T-helper 17 cell (primary cell): Measurements from ENCODE around the gene DNAJB6. TPM values are rescaled to one million over a fixed set of nuclear protein-coding genes. Genes with fewer than 3 reads are reported as not detected.

Source experiments
- ATAC-seq: fragments of 150-1000 bp; cut with Tn5 transposase; 2 replicates; pipeline ENCODE4 v1.10.0; 2021; ENCODE audit warnings: mild to moderate bottlenecking, moderate library complexity
- DNase-seq, 3 donors: peaks; one replicate each; pipeline versions ENCODE4 v3.0.0 to v3.0.0-alpha.2; 2020 to 2021
- H3K9me3 ChIP-seq: one replicate; pipeline ENCODE4 v1.7.0; 2013; ENCODE audit warnings: low read length, mild to moderate bottlenecking; ENCODE audit not compliant: control insufficient read depth, poor library complexity, severe bottlenecking
- H3K27ac Mint-ChIP-seq: one replicate; pipeline ENCODE4 v1.8.0; 2022; ENCODE audit warnings: mild to moderate bottlenecking, moderate library complexity, mixed read lengths
- H3K27me3 Mint-ChIP-seq: one replicate; pipeline ENCODE4 v1.8.0; 2022; ENCODE audit warnings: mixed read lengths
- H3K36me3 Mint-ChIP-seq: one replicate; pipeline ENCODE4 v1.8.0; 2022; ENCODE audit warnings: low read depth, mixed read lengths
- H3K4me1 Mint-ChIP-seq: one replicate; pipeline ENCODE4 v1.8.0; 2022; ENCODE audit warnings: mild to moderate bottlenecking, mixed read lengths
- H3K4me3 Mint-ChIP-seq: one replicate; pipeline ENCODE4 v1.8.0; 2022; ENCODE audit warnings: mild to moderate bottlenecking, moderate library complexity, mixed read lengths
- total RNA-seq, 4 donors: library from RNA in 2 of 4; stranded (reverse) in 2 of 4; gene quantifications; one replicate each; pipeline ENCODE4 v1.2.3 and lab custom pipeline; 2022 to 2026

The DNAJB6 gene
- total RNA-seq, 2 donors from 2014 or later = 266 to 278 TPM

DNA sequence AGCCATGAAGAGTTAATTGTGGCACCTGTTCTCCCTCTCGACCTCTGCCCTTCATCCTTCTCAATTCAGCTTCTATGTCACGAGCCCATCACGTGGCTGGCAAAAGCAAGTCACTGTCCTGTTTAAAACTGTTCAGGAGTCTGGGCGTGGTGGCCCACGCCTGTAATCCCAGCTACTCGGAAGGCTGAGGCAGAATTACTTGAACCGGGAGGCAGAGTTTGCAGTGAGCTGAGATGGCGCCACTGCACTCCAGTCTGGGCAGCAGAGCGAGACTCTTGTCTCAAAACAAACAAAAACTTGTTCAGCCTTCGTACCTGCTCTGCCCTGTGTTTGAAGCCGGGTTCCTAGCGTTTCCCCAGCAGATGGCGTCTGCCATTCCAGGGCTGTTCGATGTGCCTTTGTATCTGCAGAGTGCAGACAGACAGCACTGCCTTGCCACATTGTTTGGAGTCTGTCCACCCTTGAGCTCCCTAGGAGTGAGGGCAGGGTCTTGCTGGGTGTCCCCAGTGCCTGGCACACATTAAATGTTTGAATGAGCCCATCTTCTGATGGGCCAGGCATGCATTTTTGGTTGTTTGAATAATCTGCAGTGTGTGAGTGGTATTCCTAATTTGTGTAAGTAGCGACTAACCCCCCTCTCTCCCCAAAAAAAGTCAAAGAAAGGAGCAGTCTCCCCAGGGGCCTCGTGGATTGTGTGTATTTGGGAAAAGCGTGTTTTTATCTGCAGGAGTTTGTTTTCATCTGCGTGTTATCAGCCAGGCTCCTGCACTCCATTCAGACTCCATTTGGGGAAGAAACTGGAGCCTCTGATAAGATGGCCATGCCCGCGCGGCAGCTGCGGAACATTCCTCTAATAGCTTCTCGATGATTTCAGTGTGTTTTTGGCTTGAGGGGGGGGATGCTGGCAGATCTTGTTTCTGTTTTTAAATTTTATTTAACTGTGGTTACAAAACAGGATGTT is 61.2 kb downstream of the DNAJB6 start:
- Mint-ChIP-seq H3K27me3 (no peaks in the 10 kb centered on the region), H3K36me3 (peaks cover 6% of the 10 kb centered on the region), H3K4me3 (no peak overlapping the region), H3K27ac (peak overlapping the region; percentile 76), H3K4me1 (peaks cover 21% of the 10 kb centered on the region)
- DNase-seq (no peak), ATAC-seq (peak; percentile 32)
- H3K9me3 ChIP-seq = no peaks in the 10 kb centered on the region

- H3K4me1 Mint-ChIP-seq = peaks cover 24% of the 10 kb centered on the region
- no peaks in the 10 kb centered on the region for H3K27me3 Mint-ChIP-seq
- H3K36me3 Mint-ChIP-seq = peaks cover 6% of the 10 kb centered on the region
These were observed 62.4 kb downstream of the DNAJB6 start for GRCh38 chr7:157399086-157399687.

GRCh38 chr7:157400171-157400860 is 63.5 kb downstream of the DNAJB6 start:
- no peak for ATAC-seq
- no peaks in the 10 kb centered on the region for H3K9me3 ChIP-seq
- no peak overlapping the region for H3K4me3 Mint-ChIP-seq
- peaks cover 6% of the 10 kb centered on the region for H3K36me3 Mint-ChIP-seq
- DNase-seq = no peak
- peak overlapping the region; percentile 47 for H3K27ac Mint-ChIP-seq
- H3K27me3 Mint-ChIP-seq = no peaks in the 10 kb centered on the region
- peaks cover 25% of the 10 kb centered on the region for H3K4me1 Mint-ChIP-seq

More at GRCh38 chr7:157399086-157399687, 62.4 kb downstream of the DNAJB6 start:
- DNase-seq = no peak
- Mint-ChIP-seq H3K27ac (peak overlapping the region; percentile 76), H3K4me3 (no peak overlapping the region)
- H3K9me3 ChIP-seq = no peaks in the 10 kb centered on the region
- no peak for ATAC-seq

DNA sequence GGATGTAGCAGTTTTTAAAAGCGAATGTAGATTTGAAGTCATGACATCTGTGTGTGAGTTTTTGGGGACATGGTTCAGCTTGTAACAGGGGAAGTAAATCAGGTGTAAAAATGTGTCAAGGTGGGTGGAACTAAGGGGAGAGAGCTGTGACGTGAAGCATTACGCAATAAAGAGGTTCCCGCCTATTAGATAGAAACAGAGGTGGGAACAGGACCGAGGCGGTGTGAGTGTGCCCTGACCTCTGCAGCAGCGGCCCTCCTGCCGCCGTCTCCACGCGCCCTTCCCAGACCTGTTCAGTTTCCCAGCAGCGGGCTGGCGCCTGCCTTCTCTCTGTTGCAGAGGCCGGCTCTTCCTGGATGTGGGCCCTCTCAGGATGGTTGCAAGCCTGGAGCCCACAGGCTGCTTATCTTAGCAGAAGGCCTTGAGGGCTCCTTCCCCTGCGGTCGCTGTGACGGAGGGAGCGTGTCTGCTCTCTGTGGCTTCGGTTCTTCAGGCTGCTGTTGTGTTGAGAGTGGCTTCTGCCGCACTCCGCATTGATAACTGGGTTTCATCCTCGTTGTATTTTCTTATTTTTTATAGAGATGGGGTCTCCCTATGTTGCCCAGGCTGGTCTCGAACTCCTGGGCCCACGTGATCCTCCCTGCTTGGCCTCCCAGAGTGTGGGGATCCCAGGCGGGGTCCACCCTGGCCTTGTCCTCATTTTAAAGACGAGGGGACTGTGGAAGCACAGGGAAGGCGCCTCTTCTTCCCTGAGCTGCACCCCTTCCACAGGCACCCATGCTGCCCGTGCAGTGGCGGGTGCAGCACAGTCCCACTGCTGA is 65.0 kb downstream of the DNAJB6 start:
- no peak overlapping the region for H3K4me3 Mint-ChIP-seq
- DNase-seq (no peak), ATAC-seq (no peak)
- no peaks in the 10 kb centered on the region for H3K9me3 ChIP-seq
- H3K27me3 Mint-ChIP-seq = no peaks in the 10 kb centered on the region
- peaks cover 25% of the 10 kb centered on the region for H3K4me1 Mint-ChIP-seq
- peaks cover 6% of the 10 kb centered on the region for H3K36me3 Mint-ChIP-seq
- peak overlapping the region; percentile 8 for H3K27ac Mint-ChIP-seq

- Mint-ChIP-seq H3K27ac (peak overlapping the region; percentile 83), H3K27me3 (no peaks in the 10 kb centered on the region), H3K4me3 (no peak overlapping the region), H3K36me3 (peaks cover 6% of the 10 kb centered on the region), H3K4me1 (peaks cover 24% of the 10 kb centered on the region)
- no peak for DNase-seq
- ATAC-seq = no peak
- H3K9me3 ChIP-seq = no peaks in the 10 kb centered on the region
These were observed 65.5 kb downstream of the DNAJB6 start for GRCh38 chr7:157402388-157402703.

DNA sequence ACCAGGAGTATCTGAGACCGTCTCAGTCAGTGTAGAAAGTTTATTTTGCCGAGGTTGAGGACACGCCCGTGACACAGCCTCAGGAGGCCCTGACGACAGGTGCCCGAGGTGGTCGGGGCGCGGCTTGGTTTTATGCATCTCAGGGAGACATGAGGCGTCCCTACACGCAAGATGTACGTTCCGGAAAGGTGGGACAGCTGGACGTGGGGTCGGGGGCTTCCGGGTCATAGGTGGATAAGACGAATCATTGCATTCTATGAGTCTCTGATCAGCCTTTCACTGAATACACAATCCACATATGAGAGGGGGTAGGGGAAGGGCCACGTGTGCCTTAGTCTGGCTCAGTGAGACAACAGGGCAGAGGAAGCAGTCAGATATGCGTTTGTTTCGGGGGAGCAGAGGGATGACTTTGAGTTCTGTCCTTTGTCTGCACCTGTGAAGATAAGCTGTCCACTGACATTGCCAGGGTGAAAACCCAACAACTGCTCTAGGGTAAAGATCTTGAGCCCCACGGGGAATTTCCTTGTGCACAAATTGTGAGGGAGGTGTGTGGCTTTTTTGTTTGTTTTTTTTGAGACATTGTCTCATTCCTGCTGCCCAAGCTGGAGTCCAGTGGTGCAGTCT is 66.2 kb downstream of the DNAJB6 start:
- H3K9me3 ChIP-seq = no peaks in the 10 kb centered on the region
- no peak for DNase-seq
- Mint-ChIP-seq H3K27me3 (no peaks in the 10 kb centered on the region), H3K27ac (peak overlapping the region; percentile 83), H3K36me3 (peaks cover 3% of the 10 kb centered on the region), H3K4me3 (no peak overlapping the region), H3K4me1 (peaks cover 18% of the 10 kb centered on the region)
- no peak for ATAC-seq

GRCh38 chr7:157403646-157404401 is 67.0 kb downstream of the DNAJB6 start:
- no peak overlapping the region for H3K4me3 Mint-ChIP-seq
- ATAC-seq = no peak

DNA sequence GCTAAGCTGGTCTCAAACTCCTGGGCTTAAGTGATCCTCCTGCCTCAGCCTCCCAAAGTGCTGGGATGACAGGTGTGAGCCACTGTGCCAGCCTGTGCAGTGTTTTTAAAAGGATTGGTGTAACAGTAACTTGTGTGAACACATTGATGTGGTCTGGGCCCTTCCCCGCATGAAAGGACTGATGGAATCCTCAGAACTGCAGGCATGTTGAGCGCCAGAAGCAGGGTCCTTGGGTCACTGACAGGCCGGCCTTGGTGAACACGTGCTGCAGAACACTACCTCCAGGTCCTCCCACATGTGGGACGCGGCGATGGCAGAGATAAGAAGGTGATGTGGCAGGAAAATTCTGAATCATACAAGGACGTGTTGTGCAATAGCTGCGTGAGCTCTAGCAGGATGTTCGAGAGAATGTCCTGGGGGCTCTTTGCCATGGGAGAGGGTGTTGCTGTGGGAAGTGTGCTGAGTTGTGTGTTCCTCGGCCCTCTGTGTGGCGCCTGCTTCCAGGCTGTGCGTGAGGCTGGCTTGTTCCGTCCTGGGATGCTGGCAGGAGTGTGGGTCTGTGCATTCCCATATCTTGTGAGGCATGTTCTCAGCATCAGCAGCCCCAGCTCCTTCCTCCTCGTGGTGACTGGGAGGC is 68.2 kb downstream of the DNAJB6 start:
- peaks cover 3% of the 10 kb centered on the region for H3K36me3 Mint-ChIP-seq
- no peaks in the 10 kb centered on the region for H3K27me3 Mint-ChIP-seq
- ATAC-seq (peak; percentile 33), DNase-seq (no peak)
- peak overlapping the region; percentile 83 for H3K27ac Mint-ChIP-seq
- H3K4me1 Mint-ChIP-seq = peaks cover 13% of the 10 kb centered on the region
- H3K9me3 ChIP-seq = no peaks in the 10 kb centered on the region
- H3K4me3 Mint-ChIP-seq = no peak overlapping the region

More at GRCh38 chr7:157403646-157404401, 67.0 kb downstream of the DNAJB6 start:
- no peak for DNase-seq
- H3K9me3 ChIP-seq = no peaks in the 10 kb centered on the region
- Mint-ChIP-seq H3K27me3 (no peaks in the 10 kb centered on the region), H3K27ac (peak overlapping the region; percentile 83), H3K4me1 (peaks cover 13% of the 10 kb centered on the region), H3K36me3 (peaks cover 3% of the 10 kb centered on the region)

DNA sequence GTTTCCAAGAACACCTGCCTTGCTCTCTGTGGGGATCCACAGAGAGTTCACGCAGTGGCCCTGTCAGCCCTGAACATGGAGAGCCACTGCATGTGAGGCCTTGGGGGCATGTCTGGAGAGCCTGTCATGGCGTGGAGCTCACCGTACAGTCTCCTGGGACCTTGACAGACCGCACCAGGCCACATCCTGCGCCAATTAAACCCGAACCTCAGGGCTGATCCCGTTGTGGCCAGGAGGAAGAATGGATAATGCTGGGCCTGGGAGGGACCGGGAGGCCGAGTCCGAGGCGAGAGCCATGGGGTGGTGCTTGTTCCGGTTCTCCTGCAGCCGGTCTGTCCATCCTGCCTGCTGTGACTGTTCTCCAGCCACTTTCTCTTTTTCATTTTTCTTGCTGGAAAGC is 68.7 kb downstream of the DNAJB6 start:
- Mint-ChIP-seq H3K4me1 (peaks cover 13% of the 10 kb centered on the region), H3K4me3 (no peak overlapping the region), H3K27me3 (no peaks in the 10 kb centered on the region), H3K27ac (peak overlapping the region; percentile 83), H3K36me3 (peaks cover 3% of the 10 kb centered on the region)
- ATAC-seq = no peak
- DNase-seq = no peak
- no peaks in the 10 kb centered on the region for H3K9me3 ChIP-seq

DNA sequence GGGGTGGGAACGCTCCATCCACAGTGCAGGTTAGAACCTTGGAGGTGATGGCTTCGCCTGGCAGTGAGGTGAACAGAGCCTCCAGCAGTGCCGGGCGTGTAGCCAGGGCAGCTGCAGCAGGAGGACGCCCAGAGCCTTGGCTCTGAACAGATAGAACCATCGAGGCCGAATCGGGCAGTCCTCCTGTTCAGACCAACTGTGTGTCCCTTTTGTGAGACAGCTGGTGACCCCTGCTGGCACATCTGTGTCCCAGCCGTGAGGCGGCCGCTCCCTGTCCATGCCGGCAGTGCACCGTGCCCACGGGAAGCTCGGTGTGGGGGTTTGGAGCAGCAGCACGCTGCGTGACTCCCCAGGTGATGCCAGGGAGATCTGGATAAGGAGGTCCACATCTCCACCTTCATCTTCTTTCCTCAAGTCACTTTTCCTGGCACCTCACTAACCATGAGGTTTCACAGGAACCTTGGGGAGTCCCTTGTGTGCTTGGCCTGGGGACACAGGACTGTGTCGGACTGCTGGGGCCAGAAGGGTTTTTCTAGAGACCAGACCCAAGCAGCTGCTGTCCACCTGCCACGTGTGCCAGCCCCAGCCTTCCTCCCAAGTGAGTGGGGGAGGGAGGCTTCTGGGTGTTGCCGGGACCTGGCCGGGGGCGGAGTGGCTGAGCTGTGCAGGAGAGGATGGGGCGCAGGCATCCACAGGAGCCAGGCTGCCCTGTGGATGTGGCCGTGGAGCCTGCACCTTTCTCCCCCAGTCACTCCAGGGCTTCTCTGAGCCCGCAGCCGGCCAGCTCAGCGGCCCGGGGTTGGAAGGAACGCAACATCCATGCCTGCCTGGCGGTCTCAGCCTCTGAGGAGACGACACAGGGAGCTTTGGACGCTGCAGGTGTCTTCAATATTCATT is 69.4 kb downstream of the DNAJB6 start:
- peaks cover 3% of the 10 kb centered on the region for H3K36me3 Mint-ChIP-seq
- H3K4me1 Mint-ChIP-seq = peaks cover 13% of the 10 kb centered on the region
- no peaks in the 10 kb centered on the region for H3K9me3 ChIP-seq
- ATAC-seq (no peak), DNase-seq (no peak)
- peak overlapping the region; percentile 41 for H3K27ac Mint-ChIP-seq
- no peak overlapping the region for H3K4me3 Mint-ChIP-seq
- H3K27me3 Mint-ChIP-seq = no peaks in the 10 kb centered on the region

- peak overlapping the region; percentile 41 for H3K27ac Mint-ChIP-seq
- peaks cover 13% of the 10 kb centered on the region for H3K4me1 Mint-ChIP-seq
- no peaks in the 10 kb centered on the region for H3K36me3 Mint-ChIP-seq
- no peaks in the 10 kb centered on the region for H3K27me3 Mint-ChIP-seq
- ATAC-seq = no peak
- no peak for DNase-seq
- no peaks in the 10 kb centered on the region for H3K9me3 ChIP-seq
- no peak overlapping the region for H3K4me3 Mint-ChIP-seq
These were observed 70.2 kb downstream of the DNAJB6 start for GRCh38 chr7:157406971-157407370.
